ENCODE data around the gene KLHL29.

KLHL29 gene

DNA sequence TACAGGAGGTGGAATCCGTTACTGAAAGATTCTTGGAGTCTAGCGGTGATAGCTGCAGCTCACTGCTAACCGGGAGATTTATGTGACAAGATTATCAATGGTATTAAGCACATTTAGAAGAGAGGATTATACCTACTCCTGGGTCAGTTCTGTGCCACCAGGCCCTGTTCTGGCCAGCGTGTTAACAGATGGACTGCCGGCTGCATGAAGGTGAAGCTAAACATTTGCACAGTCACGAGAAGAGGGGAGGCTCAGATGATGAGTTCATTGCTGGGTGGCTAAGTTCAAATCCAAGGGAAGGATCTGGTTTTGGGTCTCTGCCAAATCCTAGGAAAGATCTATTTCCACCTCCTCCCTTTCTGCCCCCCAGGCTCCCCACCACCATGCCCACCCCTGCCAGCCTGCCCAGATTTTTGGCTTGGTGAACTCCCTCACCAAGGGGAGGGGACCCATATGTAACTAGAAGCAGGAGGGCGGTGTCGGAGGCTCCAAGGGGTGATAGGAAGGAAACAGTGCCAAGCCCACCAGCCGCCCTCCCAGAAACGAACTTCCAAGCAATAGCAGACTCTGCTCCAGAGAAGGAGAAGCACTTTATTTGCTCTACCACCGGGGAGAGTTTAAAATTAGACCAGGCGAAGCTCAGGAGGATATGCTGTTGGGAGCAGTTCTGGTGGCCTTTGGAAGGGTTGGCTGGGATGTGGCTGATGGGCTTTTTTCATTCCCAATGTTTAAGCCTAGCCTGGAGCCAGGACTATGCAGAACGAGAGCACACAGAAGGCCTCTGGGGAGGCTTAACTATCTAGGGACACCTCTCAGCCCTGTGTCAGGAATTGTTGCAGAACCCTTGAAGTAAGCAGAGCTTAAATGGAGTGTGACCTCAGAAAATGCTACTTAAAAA lies 200.5 kb downstream of the KLHL29 start:
- FAIRE-seq, result no peak

DNA sequence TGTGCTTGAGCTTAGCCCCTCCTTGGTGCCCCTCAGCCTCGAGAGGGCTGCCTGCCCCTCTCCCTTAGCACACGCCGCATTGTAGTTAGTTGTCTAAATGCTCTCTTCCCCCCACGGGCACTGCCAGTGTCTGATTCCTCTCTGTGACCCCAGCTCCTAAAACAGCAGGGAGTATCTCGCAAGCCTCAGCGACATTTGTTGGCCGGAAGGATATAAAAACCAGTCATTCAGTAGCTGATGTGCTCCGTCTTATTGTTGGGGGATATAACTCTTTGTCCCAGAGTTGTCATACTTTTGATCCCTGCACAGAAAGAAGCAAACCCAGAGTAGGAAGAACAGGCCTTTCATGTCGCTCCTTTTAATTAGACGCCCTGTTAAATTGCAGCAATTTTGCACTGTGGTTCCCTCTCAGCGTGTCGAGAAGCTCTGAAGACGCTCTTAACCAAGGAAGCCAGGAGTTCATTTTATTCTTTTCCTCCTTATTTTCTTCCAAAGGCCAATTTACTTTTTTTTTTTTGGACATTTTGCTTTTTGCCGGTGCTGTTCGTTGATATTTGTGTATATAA lies 201.8 kb downstream of the KLHL29 start:
- FAIRE-seq, result no peak

DNA sequence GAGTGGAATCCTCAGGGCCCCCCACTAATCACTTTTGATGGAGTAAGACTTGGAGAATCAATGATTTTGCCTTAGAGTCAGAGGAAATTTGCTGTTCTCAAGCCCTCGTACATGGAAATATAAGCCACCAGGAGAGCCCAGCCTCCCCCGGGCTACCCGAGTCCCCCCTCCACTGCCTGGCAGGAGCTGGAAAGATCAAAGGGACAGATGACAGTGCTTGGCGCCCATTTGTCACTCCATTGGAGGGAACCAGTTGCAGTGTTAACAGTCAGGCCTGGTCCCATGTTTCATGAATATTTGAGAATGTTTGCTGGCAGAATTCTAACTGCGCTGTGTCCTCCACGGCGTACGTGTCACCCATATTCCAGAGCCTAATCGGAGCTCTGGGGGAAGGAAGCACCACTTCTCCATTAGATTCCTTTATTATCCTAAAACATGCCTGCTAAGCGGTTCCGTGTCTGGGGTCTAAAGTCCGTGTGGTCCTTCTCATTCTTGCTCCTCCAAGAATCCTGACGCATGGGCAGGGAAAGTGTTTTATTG lies 202.4 kb downstream of the KLHL29 start:
- FAIRE-seq, result no peak

DNA sequence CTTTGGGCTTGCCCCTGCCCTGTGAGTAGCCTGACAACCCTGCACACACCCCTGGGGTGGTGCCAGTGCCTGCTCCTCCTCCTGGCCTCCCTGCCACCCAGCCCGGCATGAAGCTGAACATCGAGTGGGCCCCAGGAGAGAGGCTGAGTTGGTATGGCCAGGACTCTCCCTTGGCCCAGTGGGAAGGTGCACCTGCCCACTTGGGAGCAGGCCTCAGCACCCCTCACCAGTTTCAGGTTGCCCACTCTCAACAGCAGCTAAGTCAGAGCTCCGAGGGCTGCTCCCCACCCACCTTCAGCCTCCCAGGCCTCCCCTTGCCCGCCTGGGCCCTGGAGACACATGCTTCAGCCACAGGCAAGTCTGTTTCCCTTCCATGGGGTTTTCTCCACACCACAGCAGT lies 203.1 kb downstream of the KLHL29 start:
- FAIRE-seq, result no peak

DNA sequence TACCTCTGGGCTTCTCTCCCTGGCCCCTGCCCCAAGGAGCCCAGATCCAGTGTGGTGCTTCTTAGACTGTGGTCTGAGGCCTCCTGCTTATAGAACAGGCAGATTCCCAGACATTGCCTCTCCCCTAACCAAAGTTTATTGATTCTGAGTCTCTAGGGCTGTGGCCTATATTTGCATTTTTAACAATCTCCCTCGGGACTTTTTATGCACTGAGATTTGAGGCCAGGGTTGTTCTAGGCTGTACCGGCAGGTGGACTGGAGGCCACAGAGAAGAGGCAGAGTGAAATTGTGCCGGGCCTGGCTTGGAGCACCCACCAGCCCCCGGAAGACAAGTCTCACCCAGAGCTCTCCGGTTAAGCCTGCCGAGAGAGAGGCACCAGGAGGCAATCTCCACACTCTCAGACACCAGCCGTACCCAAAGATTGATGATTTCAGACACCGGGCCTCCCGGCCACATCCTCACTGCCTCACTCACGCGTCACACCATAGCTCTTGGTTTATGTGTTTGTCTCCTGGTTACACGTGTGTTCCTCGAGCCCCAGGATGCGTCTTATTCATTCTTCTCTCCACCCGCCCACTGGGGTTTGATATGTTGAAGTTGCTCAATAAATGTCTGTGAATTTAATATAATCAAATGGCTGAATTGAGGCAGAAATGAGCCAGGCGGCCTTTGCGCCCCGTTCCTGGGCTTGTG lies 203.7 kb downstream of the KLHL29 start:
- no peak for FAIRE-seq

DNA sequence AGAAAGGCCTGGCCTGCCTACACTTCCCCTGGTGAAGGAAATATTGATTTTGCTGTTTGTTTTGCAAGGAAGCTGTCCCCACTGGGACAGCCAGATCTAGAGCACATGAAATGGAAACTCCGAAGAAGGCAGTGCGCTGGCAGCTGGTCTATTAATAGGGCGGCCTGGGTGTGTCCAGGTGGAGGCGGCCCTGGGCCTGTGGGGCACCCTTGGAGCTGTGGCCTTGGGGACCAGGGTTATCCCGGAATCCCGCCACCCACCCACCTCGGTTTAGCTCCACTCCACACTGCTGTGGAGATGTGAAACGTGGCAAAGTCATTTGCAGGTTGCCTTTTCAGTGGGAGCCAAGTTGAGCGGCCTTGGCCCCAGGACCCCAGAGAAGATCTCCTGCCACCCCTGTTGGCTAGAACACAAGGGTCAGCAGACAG lies 204.3 kb downstream of the KLHL29 start:
- no peak for FAIRE-seq

DNA sequence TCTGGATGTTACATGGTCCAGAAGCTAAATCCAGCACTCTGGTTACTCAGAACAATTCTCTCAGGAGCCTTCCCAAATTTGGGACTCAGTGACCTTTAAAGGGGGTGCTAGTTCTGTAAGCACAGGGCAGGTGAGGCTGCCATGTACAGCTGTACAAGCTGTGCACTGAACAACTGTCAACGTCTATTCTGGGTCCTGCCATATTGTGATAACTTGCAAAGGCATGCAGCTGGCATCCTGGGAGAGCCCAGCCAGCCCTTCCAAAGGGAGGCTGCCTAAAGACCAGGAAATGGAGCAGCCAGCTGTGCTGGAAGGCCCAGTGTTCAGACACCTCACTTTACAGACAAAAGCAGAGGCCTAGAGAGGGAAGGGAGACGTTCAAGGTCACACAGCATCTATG lies 204.8 kb downstream of the KLHL29 start:
- no peak for FAIRE-seq

DNA sequence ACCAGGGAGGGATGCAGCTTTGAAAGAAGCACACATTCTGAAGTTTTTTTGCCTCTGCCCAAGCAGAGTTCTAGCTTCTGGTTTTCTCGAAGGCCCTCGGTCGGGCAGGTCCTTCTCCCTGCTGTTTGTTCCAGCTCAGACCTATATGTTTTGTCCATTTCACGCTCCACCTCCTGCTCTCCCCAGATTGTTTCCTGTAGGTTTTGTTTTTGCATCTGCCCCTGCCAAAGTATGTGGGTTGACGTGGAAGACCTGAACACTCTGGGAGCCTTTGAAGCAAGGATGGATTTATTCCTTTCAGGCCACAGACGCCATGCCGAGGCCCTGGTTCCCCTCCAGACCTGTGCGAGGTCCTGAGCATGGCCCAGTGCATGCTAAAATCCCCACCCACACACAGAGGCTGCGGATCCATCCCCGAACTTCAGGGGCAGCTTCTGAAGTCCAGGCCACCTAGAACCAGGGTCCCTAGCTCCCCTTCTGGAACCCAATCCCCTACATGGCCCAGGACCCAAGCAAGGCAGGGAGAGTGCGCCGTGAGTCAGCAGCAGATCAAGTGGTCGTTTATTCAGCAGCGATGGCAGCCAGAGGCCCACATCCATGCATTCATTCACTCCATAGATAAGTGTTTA lies 205.4 kb downstream of the KLHL29 start:
- no peak for FAIRE-seq

DNA sequence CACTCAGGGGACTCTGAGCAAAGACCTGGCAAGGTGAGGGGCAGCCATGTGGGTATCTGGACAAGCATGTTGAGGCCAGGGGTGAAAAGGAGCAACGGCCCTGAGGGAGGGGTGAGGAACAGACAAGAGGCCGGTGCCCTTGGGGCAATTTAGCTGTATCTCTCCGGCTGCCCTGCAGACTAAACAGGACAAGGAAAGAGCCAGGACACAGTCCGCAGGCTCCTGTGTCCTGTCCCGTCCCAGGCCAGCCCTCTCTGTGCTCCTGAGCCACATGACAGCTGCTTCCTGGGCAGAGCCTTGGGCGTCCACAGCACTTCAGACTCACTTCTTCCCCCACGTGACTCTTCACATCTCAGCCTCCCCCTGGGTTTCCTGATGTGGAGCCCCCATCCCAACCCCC lies 206.1 kb downstream of the KLHL29 start:
- FAIRE-seq, result no peak

DNA sequence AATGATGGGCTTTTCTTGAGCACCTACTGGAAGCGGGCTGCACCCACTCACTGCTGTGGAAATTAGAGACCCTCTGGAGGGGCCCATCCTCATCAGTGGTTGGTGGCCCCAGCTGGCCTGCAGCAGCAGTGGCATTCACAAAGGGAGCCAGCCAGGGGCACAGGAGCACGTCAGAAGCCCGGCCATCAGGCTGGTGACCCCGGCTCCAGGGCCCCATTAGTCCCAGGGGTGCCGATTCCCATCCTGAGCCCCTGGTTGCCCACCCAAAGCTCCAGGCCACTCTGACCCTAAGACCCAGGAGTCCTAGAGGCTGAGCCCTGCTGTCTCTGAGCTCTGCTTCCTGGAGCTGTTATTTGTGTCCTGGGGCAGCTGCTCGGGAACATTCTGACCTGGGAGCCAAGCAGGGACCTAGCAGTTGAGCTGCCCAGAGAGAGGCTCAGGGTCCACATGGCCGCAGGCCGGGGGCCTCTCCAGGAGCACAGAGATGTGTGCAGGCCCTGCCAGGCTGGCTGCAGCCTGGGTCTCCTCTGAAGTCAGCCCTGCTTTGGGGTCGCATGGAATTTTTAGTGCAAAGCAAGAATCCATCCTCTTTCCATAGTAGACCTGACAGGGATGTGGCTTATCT lies 207.2 kb downstream of the KLHL29 start:
- FAIRE-seq, result no peak

DNA sequence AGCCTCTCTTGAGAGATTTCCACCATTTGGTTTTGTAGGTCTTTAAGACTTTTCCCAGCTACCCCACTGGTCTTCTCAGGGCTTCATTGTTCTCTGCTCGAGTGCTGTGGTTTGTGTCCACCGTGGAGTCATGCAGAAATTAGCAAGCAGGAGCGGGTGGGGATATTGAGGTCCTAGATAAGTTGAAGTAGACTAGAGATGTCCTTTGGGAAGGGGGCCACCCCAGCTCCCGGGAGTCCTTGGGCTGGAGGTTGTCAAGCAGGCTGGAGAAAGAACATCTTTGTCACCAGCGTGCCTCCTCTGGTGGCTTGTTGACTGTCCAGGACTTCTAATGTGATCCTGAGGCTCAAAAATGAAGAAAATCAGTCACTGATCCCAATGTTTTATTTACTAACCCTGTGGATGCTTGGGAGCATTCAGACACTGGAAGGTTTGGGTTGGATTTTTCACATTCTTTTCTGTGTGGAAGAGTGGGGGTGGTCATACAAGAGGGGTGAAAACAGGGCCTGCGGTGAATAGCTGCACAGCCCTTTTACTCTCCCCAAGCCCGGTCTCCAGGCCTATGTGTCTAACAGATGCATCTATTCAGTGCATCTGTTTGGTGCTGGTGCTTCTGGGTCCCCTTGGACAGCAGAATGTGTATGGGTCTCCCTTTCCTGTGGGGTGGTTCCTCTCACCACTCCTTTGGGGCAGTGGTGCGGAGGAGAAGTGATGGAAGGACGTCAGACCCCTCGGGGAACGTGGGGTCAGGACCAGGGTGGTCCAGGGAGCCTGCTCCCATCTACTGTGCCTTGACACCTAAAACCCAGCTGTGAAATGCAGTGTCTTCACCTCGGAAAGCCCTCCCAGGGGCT lies 208.1 kb downstream of the KLHL29 start:
- no peak for FAIRE-seq

DNA sequence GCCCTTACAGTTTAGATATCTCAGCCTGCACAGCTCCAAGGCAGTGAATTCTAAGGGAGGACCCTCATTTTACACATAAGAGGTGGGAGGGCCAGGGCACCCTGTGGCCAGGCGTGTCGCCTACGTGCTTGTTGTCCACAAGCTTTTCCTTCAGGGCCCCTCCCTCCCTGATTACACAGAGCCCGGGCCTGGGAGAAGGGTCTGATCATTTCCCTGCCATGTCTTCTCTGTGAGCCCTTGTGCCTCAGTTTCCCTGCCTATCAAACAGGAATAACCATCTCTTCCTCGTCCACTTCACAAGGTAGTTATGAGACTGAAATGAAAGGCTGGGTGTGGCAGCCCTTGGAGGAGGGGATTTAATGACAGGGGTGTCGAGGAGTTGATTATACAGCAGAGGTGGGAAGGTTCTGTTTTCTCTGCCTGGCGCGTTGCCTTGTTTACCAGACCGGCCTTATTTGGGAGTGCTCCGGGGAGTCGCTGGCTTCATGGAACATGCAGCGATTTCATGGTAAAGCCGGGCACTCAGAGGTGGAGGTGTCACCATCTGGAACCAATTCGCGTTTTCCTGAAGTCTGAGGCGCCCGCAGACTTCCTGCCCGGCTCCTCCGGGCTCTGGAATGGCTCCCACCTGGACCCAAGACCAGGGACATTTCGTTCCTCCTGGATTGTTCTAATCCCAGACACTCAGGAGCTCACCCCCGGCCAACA lies 208.9 kb downstream of the KLHL29 start:
- FAIRE-seq, result no peak

DNA sequence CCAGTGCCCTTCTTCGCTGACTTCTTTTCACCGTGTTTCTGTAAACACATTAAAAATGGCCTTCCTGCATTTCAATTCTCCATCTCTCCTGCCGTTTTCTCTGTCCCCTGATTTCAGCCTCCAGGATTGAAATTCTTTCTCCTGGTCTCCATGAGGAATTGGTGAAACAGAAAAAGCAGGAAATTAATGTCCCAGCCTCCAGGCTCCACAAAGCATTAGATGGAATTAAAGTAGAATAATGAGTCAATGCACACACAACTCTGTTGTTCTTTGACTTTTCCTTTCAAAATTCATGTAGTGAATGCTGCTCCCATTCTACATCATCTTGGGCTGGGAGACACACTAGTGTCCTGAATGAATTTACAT lies 209.5 kb downstream of the KLHL29 start:
- no peak for FAIRE-seq

DNA sequence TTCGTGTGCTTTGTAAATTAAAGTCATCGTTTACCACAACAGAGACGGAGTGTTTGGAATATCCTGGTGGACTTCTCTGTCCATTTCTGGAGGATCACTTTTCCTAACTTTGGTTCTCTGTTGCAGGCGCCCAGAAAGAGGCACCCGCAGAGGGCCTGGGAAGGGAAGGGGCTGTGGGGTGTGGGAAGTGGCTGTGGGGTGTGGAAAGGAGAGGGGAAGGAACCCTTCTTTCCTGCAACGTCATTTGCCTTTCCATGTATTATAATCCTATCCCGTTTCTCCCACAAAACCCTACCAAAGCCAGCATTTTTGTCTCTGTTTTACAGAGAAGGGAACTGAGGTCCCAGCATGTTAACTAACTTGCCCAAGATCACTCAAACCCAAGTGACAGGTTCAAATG lies 210.0 kb downstream of the KLHL29 start:
- FAIRE-seq, result no peak

DNA sequence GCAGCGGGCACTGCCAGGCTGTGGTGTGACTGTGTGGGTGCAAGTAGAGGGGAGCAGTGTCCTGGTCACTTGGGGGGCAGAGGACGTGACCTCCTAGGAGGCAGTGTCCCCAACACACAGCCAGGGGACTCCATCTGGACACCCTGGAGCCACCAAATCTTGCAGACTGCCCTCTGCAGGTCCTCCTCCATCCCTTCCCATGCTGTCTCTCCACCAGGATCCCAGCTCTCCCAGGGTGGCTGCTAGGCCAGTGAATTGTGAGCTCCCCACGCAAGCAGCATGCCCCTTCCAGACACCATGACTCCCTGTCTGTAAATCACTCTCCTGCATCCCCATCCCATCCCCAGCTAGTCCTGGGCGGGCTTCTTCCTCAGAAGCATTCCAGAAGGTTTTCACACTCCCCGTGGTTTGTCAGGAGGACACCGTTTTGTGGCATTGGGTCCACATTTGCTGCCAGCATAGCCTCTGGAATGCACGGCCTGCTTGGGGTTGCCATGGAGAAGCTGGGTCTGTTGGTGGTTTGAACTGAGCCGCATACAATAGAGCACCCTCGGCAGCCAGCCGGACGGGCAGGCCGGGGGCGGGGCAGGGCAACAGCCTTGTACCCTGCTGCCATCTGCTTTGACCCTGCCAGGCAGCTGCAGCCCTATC lies 210.7 kb downstream of the KLHL29 start:
- no peak for FAIRE-seq

DNA sequence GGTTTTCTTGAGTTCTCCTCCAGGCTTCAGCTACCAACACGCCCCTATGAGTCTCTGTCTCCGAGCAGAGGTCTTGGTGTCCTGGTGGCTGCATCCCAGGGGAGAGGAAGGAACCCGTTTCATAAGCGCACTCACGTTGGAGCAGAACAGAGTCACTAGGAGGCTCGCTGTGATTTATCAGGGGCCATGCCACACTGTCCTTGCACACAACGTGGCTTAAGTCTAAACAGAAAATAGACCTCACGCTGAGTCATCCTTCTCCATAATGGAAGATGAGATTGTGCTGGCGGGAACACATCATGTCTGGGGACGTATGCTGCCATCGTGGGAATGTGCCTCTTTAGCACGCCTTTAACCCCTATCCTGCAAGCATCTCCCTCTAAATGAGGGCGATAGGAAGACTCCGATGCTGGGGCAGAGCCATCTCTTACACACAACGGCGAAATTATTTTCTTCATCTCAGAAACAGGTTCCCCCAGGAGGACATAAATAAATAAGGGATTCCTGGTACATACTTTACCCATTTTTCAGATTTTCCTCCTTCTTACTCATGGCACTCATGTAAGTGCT lies 211.4 kb downstream of the KLHL29 start:
- no peak for FAIRE-seq

DNA sequence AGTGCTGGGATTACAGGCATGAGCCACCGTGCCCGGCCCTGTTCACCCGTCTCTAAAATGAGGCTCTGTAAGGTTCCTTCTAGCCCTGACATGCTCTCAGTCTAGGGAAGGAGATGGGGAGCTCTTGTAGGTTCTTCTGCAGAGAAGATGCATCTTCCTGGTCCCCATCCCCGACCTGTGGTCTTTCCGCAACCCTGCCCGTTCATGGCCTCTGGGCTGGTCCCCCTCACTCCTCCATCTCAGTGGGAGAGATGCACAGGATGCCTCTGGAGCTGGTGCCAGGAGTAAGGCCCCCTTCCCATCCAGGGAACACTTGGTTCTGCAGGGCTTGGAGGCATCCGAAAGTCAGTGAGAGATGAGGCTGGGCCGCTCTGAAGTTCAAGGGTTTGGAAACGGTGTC lies 212.7 kb downstream of the KLHL29 start:
- no peak for FAIRE-seq

DNA sequence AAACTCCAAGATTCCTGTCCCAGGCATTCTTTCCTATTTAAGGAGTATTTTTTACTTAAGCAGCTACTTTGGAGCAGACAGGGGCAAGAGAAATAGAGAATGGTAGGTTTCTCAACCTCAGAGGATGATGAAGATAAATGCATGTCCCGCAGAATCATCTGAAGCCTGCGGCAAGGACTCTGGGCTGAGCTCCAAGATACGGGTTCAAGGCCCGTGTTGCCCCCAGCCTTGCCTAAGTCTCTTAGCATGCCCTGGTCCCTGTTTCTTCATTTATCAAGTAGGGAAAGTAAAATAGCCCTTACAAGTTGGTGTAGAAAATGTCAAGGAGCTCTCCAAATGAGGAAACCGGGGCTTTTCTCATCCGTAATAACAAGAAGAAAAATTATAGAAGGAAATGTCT lies 214.0 kb downstream of the KLHL29 start:
- no peak for FAIRE-seq

DNA sequence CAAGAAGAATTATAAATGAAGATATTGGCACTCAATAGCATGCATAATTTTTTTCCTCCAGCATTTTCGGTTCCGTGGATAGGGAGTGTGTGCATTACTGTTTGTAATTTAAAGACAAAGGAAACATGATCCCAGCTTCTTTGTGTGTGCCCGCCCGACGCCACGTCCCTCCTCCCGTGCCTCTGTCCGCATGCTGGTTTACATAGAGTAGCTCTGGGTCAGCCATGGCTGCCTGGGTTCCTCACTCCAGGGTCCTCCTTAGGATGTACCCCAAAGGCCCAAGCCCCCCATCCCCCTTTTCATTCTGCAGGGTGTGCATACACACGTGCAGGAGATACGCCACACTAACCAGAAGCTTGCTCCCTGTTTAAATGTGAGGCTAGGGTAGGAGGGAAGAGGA lies 214.7 kb downstream of the KLHL29 start:
- FAIRE-seq, result no peak

DNA sequence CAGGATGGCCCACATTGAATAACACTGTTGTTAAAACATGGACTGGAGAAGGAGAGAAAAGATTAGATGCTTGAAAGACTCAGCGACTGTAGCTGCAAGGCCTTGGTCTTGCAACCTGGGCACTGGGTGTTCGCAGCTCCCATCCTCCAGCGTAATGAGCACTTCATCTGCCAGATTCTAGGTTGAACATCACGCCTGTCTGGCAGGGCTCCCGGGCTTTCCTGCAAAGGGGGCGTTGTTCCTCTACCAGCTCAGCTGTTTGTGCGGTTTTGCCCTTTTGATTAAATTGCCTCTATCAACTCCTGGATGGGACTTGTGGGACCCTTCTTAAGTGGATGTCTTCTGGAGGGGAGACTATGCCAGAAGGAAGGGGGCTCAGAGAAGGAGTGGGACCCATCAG lies 215.4 kb downstream of the KLHL29 start:
- no peak for FAIRE-seq

Data from TTC549 (cell line).